GM12878 (cell line): ENCODE measurements around the gene NRN1L. TPM values are rescaled to one million over a fixed set of nuclear protein-coding genes. Genes with fewer than 3 reads are reported as not detected.

Source experiments
- CBX5 ChIP-seq: sonication (generic); IDR thresholded peaks from 2 replicates; pipeline ENCODE4 v1.6.1; 2016; ENCODE audit warnings: low read depth, moderate library complexity, mild to moderate bottlenecking, inconsistent platforms
- CEBPB ChIP-seq, 2 experiments: fragments of 150-350 bp in 1 of 2; IDR thresholded peaks; 2 replicates each; pipeline ENCODE4 v1.6.1; 2012 to 2014; ENCODE audit warnings: low read depth in 2 of 2, low read length in 2 of 2, borderline replicate concordance in 1 of 2, inconsistent platforms in 1 of 2
- CHD2 ChIP-seq: IDR thresholded peaks from 2 replicates; pipeline ENCODE4 v1.6.1; 2011; ENCODE audit warnings: low read depth, low read length, improper control_type of control experiment, borderline replicate concordance
- CREM ChIP-seq: IDR thresholded peaks from 2 replicates; pipeline ENCODE4 v1.6.1; 2014; ENCODE audit warnings: antibody characterized with exemption, low read depth
- EED ChIP-seq: sonication (generic); IDR thresholded peaks from 2 replicates; pipeline ENCODE4 v1.6.1; 2016; ENCODE audit warnings: antibody characterized with exemption, low read depth
- HDAC2 ChIP-seq: fragments of 200-600 bp; sonication (generic); IDR thresholded peaks from 2 replicates; pipeline ENCODE4 v1.6.1; 2017
- NR2C2 ChIP-seq: IDR thresholded peaks from 2 replicates; pipeline ENCODE4 v1.6.1; 2011; ENCODE audit warnings: borderline replicate concordance, low read depth; ENCODE audit not compliant: control insufficient read depth, insufficient read length
- NR2F1 ChIP-seq: fragments of 450-650 bp; conservative IDR thresholded peaks from 2 replicates; pipeline ENCODE4 v1.6.1; 2017; ENCODE audit warnings: mild to moderate bottlenecking
- NRF1 ChIP-seq: conservative IDR thresholded peaks from 2 replicates; pipeline ENCODE4 v1.6.1; 2011; ENCODE audit warnings: mild to moderate bottlenecking, low read depth, low read length, improper control_type of control experiment
- POLR2A ChIP-seq: IDR thresholded peaks from 2 replicates; pipeline ENCODE4 v1.6.1; 2011; ENCODE audit warnings: low read depth, mild to moderate bottlenecking, low read length
- SUPT20H ChIP-seq: IDR thresholded peaks from 2 replicates; pipeline ENCODE4 v1.6.1; 2011; ENCODE audit warnings: low read depth, mild to moderate bottlenecking, low read length, moderate library complexity, borderline replicate concordance; ENCODE audit not compliant: control insufficient read depth
- TAF1 ChIP-seq: IDR thresholded peaks from 2 replicates; pipeline ENCODE4 v1.6.1; 2011; ENCODE audit warnings: mild to moderate bottlenecking, low read depth, low read length, borderline replicate concordance
- TBL1XR1 ChIP-seq: IDR thresholded peaks from 2 replicates; pipeline ENCODE4 v1.6.1; 2012; ENCODE audit warnings: low read depth, low read length, improper control_type of control experiment
- YY1 ChIP-seq: IDR thresholded peaks from 2 replicates; pipeline ENCODE4 v1.6.1; 2011; ENCODE audit warnings: low read depth, mild to moderate bottlenecking, low read length
- ZSCAN29 ChIP-seq: fragments of 450-650 bp; IDR thresholded peaks from 2 replicates; pipeline ENCODE4 v1.6.1; 2017; ENCODE audit warnings: mild to moderate bottlenecking, moderate library complexity
- polyA plus RNA-seq, 11 experiments: library from polyadenylated mRNA; depleted of rRNA in 4 of 11; unstranded in 6 of 11; stranded (reverse) in 5 of 11; fragments of >200 nt; fragmentation: Nextera tagmentation in 4 of 11; fragmentation: Illumina TruSeq in 1 of 11; extraction: Ambion mirVana in 4 of 11; extraction: Trizol in 1 of 11; gene quantifications; 1 replicate in 1 of 11; 2 replicates in 10 of 11; pipeline versions ENCODE4 v1.2.1 to v1.2.3, GENCODE V29; 2011 to 2016; ENCODE audit warnings: inconsistent platforms in 2 of 11, missing spikeins in 2 of 11, low read depth in 1 of 11
- total RNA-seq, 4 experiments: library from RNA; depleted of rRNA in 3 of 4; stranded (reverse); fragments of >200 nt in 3 of 4; fragmentation: Illumina TruSeq in 1 of 4; extraction: Trizol in 1 of 4; gene quantifications; 2 replicates each; pipeline versions ENCODE4 v1.2.1 to v1.2.3, GENCODE V29; 2013 to 2021
- TF ChIP-seq, protein P1 (sequence below): fragments of 450-650 bp; IDR thresholded peaks from 2 replicates; pipeline ENCODE4 v1.6.1; 2017; ENCODE audit warnings: mild to moderate bottlenecking, low read depth, inconsistent platforms; ENCODE audit not compliant: poor library complexity, severe bottlenecking
- TF ChIP-seq, protein P2 (sequence below): IDR thresholded peaks from 2 replicates; pipeline ENCODE4 v1.6.1; 2011; ENCODE audit warnings: low read depth, mild to moderate bottlenecking, low read length, moderate library complexity, borderline replicate concordance; ENCODE audit errors: extremely low read depth
- TF ChIP-seq, protein P3 (sequence below): IDR thresholded peaks from 2 replicates; pipeline ENCODE4 v1.6.1; 2012; ENCODE audit warnings: low read depth, low read length, improper control_type of control experiment
- TF ChIP-seq, protein P4 (sequence below): fragments of 450-650 bp; IDR thresholded peaks from 2 replicates; pipeline ENCODE4 v1.6.1; 2016; ENCODE audit warnings: mild to moderate bottlenecking
- TF ChIP-seq, protein P5 (sequence below): fragments of 450-650 bp; IDR thresholded peaks from 2 replicates; pipeline ENCODE4 v1.6.1; 2017; ENCODE audit warnings: mild to moderate bottlenecking
- TF ChIP-seq, protein P6 (sequence below): IDR thresholded peaks from 2 replicates; pipeline ENCODE4 v1.6.1; 2011; ENCODE audit warnings: mild to moderate bottlenecking, low read depth, low read length, moderate library complexity; ENCODE audit not compliant: insufficient replicate concordance

Gene NRN1L
- total and polyA plus RNA-seq, 10 of the 15 experiments (the other 5 are each of a cell fraction or from before 2014, with no cell fraction given), result 0.11 to 0.99 (median 0.28) TPM; not detected in 3

DNA sequence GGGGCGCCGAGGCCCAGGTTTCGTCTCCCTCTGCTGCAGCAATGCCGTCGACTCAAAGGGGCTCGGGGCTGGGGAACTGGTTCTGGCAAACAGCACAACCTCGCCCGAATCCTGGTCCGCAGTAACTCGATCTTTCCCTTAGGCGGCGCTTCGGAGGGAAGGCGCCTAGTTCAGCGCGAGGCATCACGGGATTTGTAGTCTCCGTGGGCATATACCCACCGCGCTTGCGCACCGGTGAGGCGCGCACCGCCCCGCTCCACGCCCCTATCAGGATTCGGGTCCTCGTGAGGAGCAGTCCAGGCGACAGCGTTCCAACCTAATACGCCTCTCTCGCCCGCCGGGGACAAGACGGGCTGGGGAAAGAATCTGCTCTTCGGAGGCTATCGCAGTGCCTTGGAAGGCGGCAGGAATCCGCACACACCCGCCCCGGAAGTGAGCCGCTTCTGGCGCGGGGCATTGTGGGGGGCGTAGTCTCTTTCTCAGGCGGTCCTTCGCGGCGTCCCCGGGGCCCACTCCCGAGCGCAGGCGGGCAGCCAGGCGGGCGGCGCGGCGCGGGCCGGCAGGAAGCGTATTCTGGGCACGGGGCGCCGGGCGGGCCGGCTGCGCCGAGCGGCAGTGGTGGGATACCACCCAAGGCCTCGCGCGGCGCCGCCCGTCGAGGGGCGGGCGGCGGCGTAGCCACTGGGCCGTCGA is 42.7 kb upstream of the NRN1L start, which contains the start of gene THAP11 (continued):
- TF ChIP-seq, protein P1, sequence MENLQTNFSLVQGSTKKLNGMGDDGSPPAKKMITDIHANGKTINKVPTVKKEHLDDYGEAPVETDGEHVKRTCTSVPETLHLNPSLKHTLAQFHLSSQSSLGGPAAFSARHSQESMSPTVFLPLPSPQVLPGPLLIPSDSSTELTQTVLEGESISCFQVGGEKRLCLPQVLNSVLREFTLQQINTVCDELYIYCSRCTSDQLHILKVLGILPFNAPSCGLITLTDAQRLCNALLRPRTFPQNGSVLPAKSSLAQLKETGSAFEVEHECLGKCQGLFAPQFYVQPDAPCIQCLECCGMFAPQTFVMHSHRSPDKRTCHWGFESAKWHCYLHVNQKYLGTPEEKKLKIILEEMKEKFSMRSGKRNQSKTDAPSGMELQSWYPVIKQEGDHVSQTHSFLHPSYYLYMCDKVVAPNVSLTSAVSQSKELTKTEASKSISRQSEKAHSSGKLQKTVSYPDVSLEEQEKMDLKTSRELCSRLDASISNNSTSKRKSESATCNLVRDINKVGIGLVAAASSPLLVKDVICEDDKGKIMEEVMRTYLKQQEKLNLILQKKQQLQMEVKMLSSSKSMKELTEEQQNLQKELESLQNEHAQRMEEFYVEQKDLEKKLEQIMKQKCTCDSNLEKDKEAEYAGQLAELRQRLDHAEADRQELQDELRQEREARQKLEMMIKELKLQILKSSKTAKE, result no peak
- TF ChIP-seq CBX5 (no peak), NRF1 (peak; percentile 90), EED (no peak), TAF1 (no peak), TBL1XR1 (0 out of 2 replicates have a peak, but pooled peaks have one; percentile 26), CHD2 (peak; percentile 73; the same call in 1 of the 2 replicates), YY1 (peak; percentile 64), NR2C2 (no peak), ZSCAN29 (0 out of 2 replicates have a peak, but pooled peaks have one; percentile 72), SUPT20H (no peak), HDAC2 (no peak), NR2F1 (peak; percentile 60), CREM (peak; percentile 75; the same call in 1 of the 2 replicates), CEBPB (IDR thresholded peaks at IDR 0.05; ENCODE audit: borderline replicate concordance in 1 of 2, low read depth in 2 of 2, low read length in 2 of 2) (no peak), POLR2A (peak; percentile 58)
- TF ChIP-seq, protein P2, sequence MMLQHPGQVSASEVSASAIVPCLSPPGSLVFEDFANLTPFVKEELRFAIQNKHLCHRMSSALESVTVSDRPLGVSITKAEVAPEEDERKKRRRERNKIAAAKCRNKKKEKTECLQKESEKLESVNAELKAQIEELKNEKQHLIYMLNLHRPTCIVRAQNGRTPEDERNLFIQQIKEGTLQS, result peak; percentile 39; the same call in 1 of the 2 replicates
- TF ChIP-seq, protein P3, sequence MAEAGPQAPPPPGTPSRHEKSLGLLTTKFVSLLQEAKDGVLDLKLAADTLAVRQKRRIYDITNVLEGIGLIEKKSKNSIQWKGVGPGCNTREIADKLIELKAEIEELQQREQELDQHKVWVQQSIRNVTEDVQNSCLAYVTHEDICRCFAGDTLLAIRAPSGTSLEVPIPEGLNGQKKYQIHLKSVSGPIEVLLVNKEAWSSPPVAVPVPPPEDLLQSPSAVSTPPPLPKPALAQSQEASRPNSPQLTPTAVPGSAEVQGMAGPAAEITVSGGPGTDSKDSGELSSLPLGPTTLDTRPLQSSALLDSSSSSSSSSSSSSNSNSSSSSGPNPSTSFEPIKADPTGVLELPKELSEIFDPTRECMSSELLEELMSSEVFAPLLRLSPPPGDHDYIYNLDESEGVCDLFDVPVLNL, result no peak
- TF ChIP-seq, protein P4, sequence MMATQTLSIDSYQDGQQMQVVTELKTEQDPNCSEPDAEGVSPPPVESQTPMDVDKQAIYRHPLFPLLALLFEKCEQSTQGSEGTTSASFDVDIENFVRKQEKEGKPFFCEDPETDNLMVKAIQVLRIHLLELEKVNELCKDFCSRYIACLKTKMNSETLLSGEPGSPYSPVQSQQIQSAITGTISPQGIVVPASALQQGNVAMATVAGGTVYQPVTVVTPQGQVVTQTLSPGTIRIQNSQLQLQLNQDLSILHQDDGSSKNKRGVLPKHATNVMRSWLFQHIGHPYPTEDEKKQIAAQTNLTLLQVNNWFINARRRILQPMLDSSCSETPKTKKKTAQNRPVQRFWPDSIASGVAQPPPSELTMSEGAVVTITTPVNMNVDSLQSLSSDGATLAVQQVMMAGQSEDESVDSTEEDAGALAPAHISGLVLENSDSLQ, result no peak
- TF ChIP-seq, protein P5, sequence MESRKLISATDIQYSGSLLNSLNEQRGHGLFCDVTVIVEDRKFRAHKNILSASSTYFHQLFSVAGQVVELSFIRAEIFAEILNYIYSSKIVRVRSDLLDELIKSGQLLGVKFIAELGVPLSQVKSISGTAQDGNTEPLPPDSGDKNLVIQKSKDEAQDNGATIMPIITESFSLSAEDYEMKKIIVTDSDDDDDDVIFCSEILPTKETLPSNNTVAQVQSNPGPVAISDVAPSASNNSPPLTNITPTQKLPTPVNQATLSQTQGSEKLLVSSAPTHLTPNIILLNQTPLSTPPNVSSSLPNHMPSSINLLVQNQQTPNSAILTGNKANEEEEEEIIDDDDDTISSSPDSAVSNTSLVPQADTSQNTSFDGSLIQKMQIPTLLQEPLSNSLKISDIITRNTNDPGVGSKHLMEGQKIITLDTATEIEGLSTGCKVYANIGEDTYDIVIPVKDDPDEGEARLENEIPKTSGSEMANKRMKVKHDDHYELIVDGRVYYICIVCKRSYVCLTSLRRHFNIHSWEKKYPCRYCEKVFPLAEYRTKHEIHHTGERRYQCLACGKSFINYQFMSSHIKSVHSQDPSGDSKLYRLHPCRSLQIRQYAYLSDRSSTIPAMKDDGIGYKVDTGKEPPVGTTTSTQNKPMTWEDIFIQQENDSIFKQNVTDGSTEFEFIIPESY, result no peak
- TF ChIP-seq, protein P6, sequence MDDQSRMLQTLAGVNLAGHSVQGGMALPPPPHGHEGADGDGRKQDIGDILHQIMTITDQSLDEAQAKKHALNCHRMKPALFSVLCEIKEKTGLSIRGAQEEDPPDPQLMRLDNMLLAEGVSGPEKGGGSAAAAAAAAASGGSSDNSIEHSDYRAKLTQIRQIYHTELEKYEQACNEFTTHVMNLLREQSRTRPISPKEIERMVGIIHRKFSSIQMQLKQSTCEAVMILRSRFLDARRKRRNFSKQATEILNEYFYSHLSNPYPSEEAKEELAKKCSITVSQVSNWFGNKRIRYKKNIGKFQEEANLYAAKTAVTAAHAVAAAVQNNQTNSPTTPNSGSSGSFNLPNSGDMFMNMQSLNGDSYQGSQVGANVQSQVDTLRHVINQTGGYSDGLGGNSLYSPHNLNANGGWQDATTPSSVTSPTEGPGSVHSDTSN, result no peak
